ENCODE data around the gene ZNF469. TPM values are rescaled to one million over a fixed set of nuclear protein-coding genes. Genes with fewer than 3 reads are reported as not detected.

Gene ZNF469
- total RNA-seq, 1 donor from 2014 or later, result 0.20 TPM

DNA sequence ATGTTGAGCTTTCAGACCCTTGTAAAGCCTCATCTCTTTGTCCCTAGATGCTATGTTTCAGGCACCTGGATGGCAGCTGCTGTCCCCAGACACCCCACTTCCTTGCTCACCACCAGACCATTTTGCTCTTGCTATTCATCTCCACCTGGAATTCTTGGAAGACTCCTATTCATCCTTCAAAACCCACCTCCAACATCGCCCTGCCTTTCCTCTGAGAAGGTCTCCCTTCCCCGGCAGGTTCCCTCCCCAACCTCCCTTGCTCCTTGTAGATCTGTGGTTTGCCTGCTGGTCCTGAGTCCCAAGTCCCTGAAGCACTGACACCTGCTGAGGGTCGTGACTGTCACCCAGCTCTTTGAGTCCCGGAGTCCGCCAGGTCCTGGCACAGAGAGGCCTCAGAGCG lies 9.9 kb downstream of the ZNF469 start:
- DNase-seq (ENCODE audit: low read depth in 2 of 2), result no peak

DNA sequence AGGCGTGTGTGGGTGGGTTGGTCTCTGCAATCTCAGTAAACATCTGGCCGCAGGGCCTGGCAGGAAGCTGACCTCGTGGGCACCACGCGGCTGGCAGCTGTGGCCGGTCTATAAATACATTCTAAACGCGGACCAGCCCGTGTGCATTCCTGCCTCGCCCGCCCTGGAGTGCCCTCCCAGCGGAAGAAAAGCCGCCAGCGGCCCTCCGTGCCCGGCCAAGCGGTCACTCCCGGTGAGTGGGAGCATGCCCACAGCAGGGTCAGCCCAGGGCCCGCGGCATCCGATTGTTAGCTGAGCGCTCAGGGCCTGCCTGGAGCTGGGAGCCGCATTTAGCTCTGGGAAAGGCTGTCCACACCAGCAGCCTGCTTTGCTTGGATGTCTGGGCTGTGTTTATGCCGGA lies 10.3 kb downstream of the ZNF469 start:
- peak; percentile 26 to 40 for DNase-seq (ENCODE audit: low read depth in 2 of 2)

DNA sequence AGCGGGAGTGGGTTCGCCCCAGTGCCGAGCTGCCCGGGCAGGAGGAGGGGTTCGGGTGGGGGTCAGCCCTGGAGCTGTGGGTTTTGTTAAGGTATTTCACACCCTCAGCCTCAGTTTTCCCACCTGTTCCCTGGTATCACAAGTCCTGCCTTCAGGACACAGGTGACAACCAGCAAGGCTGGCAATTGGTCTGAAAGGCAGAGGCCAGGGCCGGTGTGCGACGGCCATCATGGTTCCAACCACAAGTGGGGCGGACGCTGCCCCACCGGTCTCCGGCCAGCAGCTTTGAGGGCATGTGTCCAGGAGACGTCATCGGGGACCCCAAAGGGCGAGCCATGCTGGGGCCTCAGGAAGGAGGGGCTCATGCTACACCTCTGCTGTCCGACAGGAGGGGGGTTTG lies 10.8 kb downstream of the ZNF469 start:
- no peak for DNase-seq (ENCODE audit: low read depth in 2 of 2)

DNA sequence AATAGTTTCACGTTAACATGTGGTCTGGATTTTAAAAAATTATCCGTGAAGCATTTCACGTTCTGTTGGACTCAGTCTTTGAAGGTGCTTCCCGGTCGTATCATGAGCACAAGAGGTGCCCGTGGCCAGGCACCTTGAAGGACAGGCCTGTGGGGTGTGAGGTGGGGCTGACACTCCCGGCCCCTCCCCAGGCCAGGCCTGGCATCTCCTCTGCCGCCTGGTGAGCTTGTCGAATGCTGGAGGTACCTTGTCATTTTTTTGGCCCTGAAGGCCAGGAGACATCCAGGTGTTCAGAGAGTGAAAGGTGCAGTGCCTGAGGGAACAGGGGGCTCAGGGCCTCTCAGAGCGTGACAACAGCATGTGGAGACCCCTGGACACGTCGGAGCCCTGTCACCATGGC lies 11.7 kb downstream of the ZNF469 start:
- no peak for DNase-seq (ENCODE audit: low read depth in 2 of 2)

DNA sequence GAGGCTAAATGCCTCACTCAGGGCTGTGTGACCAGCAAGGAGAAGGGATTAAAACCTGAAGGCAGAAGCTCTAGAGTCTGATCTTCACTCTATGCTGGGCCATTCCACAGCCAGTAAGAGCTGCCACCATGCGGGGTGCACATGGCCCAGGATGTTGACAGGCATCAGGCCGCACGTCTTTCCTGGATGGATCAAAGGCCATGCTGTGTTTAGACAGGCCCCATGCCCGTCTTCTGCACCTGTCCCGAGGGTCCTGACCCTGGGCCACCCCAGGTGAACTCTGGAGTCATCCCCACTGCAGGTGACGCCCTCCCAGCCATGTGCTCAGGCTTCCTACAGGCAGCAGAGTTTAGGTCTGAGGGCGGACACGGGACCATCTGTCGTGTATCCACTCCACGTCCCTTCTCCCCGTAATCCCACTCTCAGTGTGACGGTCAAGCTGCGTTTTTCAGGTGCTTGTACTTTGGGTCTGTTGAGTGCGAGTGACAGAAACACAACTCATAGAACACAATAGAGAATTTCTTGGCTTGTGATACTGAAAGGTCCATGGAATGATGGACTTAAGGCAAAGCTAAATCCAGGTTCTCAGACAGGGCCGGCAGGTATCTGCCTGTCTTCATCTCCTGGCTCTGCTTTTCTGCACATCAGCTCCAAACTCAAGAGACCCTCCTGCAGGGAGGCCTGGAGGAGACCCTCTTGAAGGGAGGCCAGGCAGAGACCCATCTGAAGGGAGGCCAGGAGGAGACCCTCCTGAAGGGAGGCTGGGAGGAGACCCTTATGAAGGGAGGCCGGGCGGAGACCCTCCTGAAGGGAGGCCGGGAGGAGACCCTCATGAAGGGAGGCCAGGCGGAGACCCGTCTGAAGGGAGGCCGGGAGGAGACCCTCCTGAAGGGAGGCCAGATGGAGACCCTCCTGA lies 13.2 kb downstream of the ZNF469 start:
- no peak for DNase-seq (ENCODE audit: low read depth in 2 of 2)

DNA sequence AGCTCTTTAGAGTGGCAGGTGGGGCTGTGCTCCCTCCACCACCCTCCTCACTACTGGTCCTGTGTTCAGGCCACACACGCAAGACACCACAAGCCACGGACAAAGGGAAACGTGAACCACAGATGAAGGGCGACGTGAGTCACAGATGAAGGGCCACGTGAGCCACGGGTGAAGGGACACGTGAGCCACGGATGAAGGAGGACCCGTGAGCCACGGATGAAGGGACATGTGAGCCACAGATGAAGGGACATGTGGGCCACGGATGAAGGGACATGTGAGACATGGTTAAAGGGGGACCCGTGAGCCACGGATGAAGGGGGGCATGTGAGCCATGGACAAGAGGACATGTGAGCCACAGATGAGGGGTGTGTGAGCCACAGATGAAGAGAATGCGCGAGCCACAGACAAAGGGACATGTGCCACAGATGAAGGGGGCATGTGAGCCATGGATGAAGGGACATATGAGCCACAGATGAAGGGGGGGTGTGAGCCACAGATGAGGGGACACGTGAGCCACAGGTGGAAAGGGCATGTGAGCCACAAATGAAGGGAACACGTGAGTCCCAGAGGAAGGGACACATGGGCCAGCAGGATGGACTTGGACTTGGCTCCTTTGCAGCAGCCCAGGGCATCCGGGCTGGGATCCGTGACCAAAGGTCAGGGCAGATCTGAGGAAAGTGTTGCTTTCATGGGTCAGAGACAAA lies 15.6 kb downstream of the ZNF469 start:
- DNase-seq (ENCODE audit: low read depth in 2 of 2), result no peak

DNA sequence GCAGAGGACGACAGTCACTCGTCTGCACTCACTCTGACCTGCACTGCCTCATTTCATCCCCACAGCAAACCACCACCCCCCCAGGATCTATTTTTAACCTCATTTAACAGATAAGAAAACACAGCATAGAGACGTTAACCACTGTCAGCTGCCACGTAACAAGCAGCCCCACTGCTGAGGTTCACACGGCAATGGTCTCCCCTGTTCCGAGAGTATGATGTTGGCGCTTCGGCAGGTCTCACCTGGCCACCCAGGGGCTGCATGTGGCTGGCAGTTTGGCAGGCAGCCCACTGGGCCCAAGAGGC lies 16.1 kb downstream of the ZNF469 start:
- DNase-seq (ENCODE audit: low read depth in 2 of 2), result no peak

DNA sequence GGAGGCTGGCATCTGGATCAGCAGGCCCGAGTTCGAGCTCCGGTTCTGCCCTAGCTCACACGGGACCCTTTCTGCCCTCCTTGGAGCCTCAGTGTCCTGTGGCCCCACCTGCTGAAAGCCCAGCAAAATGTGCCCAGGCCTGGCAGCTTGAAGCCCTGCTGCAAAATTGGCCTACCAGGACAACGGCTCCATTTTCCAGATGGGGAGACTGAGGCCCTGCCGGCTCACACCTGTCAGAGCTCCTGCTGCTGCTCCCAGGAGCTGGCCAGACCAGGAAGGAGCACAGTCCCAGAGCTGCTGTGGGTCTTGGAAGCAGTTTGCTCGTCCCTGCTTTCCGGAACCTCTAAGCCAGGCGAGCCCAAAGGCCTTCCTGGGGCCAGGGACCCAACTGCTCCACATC lies 17.4 kb downstream of the ZNF469 start:
- no peak for DNase-seq (ENCODE audit: low read depth in 2 of 2)

DNA sequence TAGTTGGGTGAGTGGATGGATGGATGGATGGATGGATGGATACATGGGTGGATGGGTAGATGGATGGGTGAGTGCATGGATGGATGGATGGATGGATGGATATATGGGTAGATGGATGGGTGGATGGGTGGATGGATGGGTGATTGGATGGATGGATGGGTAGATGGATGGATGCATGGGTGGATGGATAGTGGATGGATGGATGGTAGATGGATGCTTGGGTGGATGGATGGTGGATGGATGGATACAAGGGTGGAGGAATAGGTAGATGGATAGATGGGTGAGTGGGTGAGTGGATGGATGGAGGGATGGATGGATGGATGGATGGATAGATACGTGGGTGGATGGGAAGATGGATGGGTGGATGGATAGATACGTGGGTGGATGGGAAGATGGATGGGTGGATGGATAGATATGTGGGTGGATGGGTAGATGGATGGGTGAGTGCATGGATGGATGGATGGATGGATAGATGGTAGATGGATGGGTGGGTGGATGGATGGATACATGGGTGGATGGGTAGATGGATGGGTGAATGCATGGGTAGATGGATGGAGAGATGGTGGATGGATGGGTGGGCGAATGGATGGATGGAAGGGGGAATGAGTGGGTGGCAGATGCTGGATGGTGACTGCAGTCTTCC lies 19.0 kb downstream of the ZNF469 start:
- DNase-seq (ENCODE audit: low read depth in 2 of 2), result no peak

DNA sequence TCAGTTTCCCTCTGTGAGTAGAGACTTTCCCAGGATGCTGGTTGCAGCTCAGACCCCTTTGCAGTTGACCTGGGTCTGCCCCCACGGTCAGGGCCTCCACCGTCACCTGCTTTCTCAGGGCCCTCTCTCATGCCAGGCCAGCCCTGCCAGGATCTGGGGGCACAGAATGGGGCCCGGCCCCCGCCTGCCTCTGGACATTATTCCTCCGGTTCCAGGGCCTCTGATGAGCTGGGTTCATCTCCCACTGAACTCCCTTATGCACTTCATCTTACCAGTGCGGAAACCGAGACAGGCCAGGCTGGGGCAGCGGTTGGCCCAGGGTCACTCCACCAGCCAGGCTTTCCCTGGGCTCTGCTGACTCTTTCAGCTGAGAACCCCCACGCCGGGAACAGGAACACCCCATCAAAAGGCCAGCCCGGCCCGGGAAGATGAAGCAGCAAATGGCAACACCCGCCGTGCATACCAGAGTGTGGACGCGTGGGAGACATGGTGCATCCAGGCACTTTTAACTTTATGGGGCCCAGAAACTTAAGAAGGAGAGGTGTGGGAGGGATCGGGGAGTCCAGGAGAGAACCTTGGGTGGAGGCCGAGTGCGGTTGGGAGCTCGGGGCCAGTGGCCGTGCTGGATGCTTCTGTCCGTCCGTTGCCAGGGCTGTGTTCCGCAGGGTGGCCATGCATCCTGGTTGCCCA lies 19.9 kb downstream of the ZNF469 start:
- DNase-seq (ENCODE audit: low read depth in 2 of 2), result no peak

DNA sequence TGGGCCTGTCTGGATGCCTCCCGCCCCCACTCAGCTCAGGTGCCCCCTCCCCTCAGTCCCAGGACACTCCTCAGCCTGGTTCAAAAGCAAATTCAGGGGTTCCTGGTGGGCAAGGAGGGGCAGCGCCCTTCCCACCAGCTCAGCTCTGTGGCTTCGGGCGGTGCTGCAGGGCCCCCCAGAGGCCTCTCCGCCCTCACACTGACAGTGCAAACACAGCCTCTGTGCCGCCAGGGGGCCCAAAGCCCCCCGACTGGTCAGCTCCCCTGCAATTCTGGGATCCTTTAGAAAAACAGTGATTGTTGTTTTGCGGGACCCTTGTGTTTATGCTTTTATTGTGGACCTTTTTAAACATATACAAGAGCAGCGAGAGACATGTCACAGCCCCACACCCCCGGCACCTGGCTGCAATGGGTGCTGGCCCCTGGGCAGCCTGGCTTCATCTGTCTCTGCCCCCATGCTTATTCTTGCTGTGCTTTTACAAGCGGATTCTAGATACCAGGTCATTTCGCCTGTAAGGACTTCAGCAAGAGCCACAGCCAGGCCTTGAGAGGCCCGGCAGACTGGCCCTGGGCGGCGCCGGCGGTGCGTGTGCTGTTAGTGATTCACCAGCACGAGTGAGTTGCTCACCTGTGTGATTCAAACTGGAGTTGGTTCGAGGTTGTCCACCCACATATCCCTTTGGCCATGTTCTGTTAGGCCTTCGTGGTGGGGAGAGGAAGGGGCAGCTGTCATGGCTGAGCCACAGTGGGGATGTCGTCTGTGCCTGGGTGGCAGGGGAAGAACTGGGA lies 21.2 kb downstream of the ZNF469 start:
- DNase-seq (ENCODE audit: low read depth in 2 of 2), result no peak

DNA sequence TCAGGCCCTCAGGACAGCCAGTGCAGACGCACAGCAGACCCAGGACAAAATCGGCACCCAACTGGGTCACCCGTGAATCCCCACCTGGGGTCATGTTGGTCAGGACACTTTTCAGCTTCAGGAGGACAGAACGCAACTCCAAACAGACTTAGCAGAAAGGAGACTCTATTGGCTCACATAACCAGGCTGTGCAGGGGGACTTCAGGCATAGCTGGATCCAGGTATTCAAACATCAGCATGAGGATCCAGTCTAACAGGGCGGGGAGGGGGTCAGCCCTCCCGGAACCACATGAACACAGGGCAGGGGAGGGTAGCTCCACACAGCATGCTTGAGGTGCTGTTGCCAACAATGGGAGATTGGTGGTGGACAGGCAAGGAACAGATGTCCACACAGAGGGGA lies 22.0 kb downstream of the ZNF469 start:
- DNase-seq (ENCODE audit: low read depth in 2 of 2), result no peak

DNA sequence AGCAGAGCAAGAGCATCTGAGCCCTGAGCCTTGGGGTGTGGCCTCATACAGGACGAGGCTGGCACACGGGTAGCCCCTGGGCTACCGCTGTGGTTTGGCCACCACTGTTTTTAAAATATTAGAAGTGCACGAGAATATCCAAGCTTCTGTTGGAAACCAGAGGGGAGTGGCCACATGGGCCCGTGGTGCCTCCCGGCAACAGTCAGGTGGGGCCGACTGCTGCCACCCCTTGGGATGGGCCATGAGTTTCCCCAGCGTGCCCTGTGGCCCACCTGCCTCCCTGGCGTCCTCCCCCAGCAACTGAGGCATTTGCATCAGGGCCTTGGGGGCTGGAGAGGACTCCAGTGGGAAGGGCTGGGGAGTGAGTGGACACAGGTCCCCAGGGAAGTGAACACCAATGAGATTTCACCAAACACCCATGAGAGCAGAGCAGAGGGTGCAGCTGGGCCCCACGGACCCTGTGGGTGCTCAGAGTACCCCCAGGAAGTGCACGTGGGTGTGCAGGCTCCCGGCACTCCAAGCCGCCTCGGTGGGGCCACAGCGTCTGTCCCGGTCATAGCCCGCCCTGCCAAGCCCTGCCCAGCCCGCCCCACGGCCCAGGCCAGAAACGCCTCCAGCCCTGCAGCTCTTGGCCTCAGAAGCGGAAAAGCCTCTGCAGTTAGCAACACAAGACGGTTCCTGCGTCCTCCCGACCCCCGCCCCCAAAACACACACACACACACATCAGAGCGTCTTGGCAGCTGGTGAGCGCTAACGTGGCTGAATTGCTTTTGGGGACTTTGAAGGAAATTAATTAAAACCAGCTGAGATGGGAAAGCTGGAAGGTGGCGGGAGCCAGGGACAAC lies 22.7 kb downstream of the ZNF469 start:
- peak in 1 of 2 donors; percentile 52 for DNase-seq (ENCODE audit: low read depth in 2 of 2)

DNA sequence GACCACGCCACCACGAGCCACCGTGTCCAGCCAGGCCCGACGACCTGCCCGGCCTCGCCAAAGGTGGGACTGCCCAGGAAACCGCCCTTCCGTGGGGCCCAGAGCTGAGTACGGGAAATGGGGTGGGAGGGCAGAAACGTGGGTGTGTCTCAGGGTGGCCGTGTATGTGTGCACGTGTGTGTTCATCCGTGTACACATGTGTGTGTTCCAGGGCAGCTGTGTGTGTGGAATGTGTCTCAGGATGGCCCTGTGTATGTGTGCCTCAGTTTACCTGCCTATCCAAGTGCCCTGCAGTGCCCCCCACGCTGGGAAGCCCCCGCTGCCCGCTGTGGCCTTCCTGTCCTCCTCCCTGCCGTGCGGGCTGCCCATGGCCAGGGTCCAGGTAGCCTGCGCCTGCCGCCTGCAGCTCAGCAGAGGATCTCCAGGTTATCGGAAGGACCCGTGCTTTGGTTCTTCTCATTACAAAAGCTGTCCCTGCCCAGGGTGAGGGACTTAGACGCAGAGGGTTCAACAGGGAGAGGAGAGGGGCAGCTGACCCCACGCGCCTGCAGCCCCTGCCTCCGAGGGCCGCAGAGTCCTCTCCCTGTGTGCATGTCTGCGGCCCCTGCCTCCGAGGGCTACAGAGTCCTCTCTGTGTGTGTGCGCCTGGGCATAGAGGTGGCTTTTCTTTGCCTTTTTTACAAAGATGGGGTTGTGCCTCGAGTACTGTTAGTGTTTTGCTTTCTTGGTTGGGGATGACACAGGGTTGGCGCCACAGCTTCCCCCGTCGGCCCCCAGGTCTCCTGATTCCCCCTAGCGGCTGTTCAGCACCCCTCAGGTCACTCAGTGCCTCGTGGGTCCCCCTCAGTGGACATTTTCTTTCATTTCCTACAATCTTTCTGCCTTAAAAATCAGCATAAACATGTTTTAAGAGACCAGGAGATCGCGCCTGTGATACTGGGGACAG lies 23.6 kb downstream of the ZNF469 start:
- peak in 1 of 2 donors; percentile 15 for DNase-seq (ENCODE audit: low read depth in 2 of 2)

DNA sequence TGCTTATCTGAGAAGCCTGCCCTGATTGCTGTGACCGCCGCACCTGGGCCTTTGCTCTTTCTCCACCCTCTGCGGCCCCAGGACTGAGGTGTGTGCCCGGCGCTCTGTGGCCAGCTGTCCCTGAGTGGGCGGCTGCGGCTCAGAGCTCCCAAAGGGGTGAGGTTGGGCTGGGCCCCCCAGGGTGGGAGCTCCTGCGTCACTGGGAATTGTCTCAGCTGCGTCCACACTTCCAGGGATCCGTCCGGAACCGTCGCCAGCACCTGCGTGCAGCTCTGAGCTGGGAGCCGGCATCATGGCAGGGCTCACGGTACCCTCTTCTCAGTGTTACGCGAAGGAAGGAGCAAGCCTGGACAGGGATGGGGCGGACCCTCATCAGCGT lies 24.3 kb downstream of the ZNF469 start:
- DNase-seq (ENCODE audit: low read depth in 2 of 2), result no peak

DNA sequence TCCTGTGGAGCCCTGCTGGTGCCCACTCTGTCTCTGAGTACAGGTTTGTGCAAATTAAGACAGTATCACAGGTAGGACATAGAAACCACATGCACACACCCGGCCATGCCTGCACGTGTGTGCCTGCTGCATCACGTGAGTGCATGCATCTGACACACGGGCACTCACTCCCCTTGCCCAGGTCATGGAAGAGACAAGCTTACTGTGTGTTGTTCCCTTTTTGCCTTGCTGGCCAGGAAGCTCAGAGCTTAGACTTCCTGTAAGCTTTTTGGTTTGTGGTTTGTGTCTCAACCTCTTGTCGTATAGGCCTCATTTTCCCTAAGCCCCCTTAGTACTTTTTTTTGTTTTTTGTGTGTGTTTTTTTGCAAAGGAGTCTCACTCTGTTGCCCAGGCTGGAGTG lies 25.0 kb downstream of the ZNF469 start:
- no peak for DNase-seq (ENCODE audit: low read depth in 2 of 2)

DNA sequence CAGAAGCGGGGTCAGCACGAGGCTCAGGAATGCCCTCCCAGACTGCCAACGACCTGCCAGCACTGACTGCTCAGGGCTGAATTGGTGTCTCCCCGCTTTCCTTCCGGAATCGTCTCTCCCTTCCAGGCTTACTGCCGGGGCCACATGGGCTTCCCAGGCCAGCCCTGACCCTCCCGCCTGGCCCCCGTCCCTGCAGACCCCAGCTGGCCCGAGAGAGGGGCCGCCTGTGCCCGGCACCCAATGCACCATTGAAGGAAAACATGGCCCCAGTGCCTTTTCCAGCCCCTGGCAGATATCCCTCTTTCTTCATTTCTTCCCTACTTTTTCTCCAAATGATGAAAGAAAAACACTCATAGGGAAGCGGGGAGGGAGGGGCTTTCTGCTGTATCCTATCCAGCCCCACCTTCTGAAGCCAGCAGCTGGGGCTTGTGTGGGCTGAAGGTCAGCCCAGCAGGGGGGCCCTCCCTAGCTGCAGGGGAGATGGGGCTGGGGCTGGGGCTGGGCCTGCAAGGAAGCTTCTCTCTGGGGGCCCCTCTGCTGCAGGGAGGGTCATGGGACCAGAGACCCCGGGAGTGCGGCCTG lies 25.9 kb downstream of the ZNF469 start:
- no peak for DNase-seq (ENCODE audit: low read depth in 2 of 2)

DNA sequence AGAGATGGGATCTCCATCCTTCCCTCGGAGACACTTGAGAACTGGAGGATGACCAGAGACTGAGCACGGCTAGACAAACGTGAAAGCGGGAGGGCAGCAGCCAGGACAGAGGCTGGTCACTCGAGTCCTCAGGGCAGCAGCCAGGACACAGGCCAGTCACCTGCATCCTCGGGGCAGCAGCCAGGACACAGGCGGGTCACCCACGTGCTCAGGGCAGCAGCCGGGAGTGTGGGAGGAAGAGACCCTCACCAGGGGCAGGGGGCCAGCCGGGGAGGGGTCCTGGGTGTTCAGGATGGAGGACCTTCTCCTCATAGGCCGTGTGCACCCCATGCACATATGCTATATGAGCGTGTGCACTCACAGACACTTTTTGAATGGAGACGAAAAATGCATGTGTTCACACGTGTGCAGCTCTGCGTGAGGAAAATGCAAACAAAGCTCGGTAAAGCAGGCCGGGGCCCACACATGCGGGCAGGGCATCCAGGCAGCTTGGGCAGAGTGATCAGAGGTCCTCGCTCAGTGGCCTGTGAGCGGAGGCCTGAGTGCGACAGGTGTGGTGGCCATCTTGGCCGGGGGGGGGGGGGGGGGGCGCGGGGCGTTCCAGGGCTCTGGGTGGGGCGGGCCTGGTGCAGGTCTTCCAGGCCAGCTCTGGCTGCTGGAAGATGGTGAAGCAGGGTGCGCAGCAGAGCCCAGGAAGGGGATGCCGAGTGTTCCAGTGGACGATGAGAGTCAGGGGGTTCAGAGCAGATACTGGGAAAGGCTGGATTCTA lies 26.7 kb downstream of the ZNF469 start:
- no peak for DNase-seq (ENCODE audit: low read depth in 2 of 2)
